GM18517 (cell line): ENCODE results near the gene MT1X.

Source experiments
- ATAC-seq: cut with Tn5 transposase; IDR thresholded peaks from one replicate; pipeline ENCODE4 v1.9.1; 2021; ENCODE audit warnings: mild to moderate bottlenecking, moderate library complexity; ENCODE audit not compliant: unreplicated experiment

MT1X gene

DNA sequence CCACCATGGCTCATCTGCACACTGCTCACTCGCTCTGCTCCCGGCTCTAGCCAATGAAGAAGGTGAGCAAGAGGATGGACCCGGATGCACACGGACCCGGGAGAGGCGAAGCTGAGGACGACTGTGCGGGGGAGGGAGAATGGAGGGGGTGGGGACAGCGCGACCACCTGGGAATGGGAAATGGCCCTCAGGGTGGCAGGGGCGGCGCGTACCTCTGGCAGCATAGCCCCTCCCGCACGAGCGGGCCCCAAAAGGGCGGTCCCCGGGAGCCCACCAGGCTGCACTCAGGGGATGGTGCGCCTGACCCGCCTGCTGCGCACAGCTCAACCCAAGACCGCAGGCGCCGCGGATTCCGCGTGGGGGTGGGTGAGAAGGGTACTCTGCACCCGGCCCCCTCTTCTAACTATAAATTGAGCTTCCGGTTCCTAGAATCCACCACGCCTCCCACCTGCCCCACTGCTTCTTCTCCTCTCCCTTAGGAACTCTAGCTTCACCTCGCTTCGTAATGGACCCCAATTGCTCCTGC is 6.5 kb upstream of the MT1X start:
- ATAC-seq, result no peak

DNA sequence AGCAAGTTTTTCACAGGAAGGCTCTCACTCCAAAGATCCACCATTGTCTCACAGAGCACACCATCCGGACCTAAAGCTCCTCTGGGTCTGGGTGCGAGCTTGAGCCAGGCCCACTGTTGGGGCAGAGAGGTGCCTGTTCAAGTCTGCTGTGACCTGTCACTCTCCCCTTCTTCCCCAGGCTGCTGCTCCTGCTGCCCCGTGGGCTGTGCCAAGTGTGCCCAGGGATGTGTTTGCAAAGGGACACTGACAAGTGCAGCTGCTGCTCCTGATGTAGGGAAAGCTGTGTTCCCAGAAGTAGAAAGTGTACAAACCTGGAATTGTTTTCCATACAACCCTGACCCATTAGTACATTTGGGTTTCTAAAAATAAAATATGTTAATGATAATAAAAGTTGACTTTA is 4.8 kb upstream of the MT1X start:
- ATAC-seq, result no peak

DNA sequence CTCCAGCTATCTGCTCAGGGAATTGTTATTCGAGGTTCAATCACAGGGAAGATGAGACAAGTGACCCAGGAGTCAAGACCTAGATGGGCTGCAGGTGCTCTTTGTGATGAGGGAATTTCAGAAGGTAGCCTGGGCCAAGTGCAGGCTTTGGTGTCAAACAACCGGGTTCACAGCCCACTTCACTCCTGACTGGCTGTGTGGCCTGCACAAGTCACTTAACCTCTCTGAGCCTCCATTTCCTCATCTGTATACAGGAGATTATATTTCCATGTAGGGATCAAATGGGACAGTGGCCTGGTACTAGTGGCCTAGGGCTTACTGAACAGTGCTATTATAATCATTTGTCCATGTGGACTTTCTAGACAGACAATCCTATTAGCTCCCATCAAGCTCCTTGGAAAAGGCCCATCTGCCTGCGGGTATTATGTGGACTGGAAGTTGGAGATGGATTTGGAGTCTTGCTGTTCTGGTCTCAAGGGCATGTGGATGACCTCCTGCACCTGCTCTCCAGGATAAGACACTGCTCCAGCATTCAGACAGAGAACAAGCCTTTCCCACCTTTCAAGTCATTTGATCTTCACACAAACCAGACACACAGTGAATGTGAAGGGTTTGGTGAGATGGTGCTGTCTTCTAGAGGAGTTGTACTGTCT is 3.1 kb upstream of the MT1X start:
- ATAC-seq, result no peak

DNA sequence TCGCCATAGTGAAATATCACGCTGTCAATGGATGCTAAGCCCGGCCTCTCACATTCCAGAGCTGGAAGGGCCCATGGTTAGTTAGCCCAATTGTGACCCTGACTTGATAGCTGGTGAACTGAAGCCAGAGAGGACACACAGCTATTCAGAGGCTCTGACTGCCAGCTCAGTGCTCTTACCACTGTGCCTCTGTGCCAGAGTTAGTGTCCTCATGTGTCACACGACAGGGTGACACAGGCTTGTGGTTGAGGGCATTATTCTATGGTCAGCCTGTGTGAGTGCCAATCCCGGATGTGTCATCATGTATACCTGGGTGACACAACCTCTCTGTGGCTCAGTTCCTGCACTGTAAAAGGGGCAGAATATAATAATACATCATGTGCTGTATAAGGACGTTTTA is 2.5 kb upstream of the MT1X start:
- ATAC-seq, result no peak

DNA sequence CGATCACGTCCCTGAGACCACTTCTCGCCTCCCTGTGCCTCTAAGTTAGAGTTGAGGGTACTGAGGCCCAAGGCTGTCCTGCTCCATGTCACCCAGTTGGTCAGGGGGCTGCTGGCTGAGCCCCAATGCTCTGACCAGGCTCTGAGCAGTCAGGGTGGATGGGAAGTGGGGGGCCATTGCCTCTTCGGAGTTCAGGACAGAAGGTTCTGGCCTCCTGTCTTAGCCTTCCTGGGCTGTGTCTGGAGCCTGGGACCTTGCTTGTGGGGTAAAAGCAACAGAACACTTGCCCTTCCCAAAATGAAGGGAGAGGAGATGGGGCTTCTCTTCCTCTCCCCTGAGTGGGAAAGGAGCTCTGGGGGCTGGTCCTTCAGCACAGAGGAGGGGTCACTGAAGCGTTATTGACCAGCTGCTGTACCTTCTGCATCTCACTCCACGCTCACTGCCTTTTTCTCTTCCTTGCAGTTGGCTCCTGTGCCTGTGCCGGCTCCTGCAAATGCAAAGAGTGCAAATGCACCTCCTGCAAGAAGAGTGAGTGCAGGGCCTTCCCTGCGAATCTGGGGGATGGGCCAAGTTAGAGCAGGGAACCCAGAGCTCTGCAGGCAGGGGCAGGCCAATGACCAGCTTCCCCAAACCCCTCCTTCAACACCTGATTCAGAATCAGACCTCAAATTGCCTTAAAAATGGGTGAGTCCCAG is 580 bp downstream of the MT1X start:
- ATAC-seq, result no peak

DNA sequence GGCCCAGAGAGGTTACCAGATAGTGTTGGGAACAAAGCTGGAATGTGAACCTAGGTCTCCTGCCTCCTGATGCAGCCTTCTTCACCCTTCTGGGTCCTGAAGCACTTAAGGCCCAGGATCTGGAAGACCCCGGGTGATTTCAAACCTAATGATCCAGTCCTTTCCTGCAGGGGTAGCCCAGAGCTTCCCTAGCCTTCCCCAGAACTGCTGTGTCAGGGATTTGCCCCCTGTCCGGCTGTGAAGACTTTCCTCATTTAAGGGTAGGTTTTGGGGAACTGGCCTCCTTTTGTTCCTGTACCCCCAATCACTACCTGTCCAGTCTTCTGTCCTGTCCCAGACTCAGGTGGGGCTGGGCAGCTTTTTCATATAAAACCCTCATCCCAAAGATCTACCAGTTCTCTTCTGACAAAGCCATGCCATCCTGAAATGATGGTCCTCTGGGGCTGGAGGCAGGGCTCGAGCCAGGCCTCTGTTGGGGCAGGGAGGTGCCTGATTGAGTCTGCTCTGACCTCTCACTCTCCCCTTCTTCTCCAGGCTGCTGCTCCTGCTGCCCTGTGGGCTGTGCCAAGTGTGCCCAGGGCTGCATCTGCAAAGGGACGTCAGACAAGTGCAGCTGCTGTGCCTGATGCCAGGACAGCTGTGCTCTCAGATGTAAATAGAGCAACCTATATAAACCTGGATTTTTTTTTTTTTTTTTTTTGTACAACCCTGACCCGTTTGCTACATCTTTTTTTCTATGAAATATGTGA is 1.3 kb downstream of the MT1X start:
- ATAC-seq, result no peak

DNA sequence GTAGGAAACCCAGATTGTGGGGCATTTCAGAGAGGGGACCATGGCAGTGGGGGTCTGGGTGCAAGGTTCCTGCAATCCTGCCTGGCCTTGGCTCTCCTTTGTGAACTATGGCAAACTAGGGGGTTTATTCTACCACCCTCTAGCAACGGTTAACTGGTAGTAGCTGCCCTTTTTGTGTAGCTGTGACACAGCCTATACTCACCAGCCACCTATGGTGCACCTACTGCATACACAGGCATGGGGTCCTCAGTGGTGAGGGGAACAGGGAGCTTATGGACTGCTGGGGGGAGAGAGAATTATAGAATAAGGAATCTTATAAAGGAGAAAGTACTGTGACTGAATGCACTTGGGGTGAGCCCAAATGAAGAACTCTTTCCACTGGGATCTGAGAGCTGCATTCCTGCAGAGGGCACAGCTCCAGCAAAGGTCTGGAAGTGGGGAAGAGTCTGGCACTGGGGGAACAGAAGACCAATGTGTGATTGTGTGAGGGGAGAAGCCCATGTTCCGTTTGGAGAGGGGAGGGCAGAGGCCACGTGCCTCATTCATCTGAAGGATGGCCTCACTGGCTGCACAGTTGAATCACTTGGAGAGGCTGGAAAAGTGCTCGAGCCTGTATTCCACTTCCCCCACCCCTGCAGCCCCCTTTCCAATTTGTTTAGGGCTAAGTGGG is 2.1 kb downstream of the MT1X start:
- ATAC-seq, result no peak

DNA sequence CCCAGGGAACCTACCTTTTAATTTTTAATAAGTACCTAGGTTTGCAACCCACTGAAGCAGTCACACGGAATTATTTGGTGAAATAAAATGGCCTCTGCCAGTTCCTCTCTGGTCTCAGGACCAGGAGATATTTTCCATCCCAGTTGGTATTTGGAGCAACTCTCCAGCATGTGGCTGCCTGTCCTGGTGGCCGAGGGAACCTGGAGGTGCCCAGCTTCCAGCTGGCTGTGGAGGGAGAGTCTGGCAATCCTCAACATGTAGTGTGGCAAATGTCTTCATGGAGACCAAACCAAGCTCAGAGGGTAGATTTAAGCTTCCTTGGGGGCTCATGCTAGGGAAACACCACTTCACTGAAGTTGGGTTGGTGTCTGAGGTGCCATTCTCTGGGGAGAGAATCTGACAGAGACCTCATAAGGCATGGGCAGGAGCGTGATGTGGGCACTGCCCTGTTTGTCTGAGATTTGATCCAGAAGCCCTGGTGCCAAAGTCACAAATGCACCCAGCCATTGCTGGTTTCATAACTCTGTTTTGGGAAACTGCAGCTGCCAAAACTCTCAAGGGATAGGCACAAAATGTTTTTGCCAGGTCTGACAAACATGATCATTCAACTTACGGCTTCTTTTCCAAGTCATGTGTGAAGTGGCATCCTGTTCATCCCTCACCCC is 2.8 kb downstream of the MT1X start:
- no peak for ATAC-seq

DNA sequence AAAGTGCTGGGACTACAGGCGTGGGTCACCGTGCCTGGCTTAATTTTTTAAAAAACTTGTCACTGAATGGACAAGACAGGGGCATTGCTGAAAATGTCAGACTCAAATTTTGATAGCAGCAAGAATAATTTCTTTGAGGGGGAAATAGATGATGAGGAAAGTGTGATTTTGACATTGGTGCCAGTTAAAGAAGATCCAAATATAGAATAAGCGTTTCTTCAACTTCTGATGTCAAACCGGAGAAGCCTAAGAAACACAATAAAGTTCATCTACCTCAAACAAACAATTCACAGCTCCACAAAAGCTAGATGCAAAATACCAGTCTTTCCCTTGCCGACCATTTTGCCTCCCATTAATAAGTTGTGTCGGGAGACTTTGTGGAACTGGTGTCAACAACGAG is 4.5 kb downstream of the MT1X start:
- no peak for ATAC-seq

DNA sequence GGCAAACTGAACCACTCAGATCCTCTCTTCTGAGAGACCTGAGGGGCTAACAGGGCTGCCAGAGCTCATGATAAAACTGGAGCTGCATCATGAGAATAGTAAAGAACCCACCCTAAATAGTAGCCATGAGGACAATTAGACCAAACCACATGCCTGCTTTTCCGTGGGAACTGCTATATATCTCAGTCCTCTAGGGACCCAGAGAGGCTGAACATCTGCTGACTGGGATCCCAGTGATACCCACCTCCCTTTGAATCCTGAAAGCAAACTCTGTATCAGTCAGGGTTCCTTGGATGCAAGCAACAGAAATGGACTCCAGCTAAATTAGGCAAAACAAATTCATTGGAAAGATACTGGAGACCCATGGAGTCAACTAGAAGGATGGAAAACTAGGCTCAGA is 6.5 kb downstream of the MT1X start:
- ATAC-seq, result no peak

DNA sequence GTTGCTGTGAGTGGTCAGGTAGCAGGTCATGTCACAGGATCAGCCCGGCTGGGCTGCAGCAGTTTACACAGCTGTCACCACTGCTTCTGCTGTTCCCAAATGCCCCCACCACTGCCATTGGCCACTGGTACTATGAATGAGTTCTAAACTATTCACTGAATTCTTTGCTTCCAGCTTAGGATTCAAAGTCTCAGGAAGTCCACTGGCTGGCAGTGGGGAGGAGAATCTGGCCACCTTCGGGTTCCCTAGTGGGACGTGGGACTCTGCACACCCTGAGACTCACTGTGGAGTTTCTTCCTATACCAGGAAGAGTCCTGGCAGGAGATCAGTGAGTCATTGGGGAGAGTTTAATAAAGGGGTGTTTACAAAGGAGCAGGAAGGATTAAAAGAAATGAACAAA is 6.9 kb downstream of the MT1X start:
- no peak for ATAC-seq

DNA sequence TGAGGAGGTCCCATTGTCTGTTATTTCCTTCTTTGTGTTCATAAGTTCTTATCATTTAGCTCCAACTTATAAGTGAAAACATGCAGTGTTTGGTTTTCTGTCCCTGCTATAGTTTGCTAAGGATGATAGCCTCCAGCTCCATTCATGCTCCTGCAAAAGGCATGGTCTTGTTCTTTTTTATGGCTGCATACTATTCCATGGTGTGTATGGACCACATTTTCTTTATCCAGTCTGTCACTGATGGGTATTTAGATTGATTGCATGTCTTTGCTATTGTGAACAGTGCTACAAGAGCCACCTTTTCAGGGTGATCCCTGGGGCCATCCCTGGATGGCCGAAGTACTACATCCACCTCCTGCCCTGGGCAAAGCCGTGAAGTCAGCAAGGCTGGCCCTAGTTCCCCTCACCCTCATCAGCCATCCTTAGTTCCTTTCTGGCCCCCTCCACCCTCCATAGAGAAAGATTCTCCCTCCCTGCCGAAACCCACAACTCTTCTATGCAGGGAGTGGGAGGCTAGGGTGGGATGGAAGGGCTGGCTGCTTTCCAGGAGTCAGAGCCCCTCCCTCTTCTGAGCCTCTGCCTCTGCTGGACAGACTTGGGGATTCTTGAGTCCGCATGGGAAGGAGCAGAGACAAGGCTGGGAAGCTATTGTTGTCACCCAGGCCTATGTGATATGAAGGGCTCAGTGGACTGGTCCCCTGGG is 8.3 kb downstream of the MT1X start:
- ATAC-seq, result no peak

DNA sequence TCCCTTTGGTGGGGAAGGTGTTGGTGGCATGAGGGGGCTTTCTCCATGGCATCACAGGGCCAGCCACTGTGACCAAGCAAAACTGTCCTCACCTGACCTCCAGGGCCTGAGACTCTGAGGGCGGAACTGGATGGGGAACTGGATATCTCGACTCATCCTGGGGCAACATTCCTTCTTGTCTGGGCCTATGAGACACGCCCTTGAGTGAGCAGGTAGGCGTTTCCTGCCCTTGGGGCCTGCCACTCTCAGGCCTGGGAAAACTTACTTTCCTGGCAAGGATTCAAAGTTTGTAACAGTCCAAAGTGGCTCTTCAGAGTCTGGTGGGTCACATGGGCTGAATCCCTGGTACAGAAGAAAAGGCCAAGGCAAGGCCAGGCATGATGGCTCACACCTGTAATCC is 9.6 kb downstream of the MT1X start:
- ATAC-seq, result no peak

DNA sequence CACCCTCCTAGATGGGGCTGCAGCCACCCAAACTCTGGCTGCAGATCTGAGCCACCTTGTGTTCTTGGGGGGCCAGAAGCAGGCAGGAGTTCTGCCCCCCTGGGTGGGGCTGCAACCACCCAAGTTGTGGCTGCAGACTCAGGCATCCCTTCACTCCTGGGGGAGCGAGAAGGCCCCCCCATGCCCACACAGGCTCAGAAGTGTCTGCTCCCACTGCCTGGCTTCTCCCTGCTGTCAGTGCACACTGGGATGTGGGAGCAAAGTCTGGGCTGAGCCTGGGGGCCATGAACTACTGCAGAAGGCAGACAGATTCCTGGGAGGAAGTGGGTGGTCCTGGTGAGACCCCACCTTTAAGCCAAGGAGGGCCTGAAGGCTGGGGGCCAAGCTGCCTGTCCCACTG is 13.0 kb downstream of the MT1X start:
- ATAC-seq, result no peak

DNA sequence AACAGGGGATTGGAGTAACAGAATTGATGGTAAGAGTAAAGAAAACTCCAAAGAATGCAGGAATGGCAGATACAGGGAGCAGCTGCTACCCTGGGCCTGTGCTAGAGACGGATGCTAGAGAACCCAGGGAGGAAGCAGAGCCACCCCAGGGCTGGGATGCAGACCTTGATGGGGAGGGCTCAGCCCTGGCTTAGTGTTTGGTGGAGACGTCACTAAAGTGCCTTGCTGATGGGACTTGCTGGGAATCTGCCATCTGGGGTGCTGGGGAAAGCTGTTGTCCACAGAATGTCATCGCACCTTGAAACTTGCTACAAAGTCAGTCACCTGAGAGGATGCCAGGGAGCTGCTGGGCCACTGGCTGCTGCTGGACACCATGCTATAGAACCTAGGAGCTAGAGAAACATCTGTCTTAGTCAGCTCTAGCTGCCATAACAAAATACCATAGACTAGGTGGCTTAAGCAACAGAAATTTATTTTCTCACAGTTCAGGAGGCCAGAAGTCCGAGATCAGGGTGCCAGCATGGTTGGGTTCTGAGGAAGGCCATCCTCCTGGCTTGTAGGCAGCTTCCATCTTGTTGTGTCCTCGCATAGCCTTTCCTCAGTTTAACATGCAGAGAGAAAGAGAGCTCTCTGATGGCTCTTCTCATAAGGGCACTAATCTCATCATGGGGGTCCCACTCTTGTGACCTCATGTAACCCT is 15.3 kb downstream of the MT1X start:
- no peak for ATAC-seq

DNA sequence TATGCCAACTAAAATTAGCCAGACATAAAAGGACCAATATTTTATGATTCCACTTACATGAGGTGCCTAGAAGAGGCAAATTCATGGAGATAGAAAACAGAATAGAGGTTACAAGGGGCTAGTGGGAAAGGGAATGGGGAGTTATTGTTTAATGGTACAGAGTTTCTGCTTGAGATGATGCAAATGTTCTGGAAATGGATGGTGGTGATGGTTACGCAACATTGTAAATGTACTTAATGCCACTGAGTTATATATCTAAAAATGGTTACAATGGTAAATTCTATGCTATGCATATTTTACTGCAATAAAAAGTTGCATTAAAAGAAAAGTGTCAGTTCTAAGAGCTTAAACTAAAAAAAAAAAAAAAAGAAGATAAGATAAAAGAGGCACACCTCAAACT is 17.9 kb downstream of the MT1X start:
- no peak for ATAC-seq

DNA sequence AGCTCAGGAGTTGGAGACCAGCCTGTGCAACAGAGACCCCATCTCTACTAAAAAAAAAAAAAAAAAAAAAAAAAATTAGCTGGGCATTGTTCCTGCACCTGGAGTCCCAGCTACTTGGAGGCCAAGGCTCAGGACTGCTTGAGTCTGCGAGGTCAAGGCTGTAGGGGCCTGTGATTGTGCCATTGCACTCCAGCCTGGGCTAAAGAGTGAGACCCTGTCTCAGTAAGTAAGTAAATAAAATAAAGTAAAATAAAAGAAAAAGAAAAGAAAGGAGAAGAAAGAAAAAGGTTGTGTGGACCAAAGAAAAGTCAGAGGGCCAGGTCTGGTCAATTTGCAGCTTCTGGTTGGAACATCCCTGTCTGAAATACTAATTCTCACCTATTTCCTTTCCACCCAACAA is 18.4 kb downstream of the MT1X start:
- ATAC-seq, result no peak

DNA sequence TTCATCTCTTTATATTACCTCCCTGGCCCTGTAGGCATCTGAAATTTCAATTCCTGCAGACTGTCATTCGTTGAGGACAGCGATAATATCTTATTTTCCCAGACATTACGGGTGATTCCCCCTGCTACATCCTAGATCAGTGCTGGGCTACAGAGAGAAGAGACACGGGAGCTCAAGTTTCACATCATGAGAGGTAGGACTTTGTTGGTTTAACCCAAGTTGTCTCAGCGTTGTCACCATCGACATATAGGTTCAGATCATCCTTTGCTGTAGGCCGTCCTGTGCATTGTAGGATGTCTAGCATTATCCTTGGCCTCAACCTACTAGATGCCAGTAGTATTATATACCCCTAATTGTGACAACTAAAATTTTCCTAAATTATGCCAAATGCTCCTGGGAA is 19.3 kb downstream of the MT1X start:
- no peak for ATAC-seq

DNA sequence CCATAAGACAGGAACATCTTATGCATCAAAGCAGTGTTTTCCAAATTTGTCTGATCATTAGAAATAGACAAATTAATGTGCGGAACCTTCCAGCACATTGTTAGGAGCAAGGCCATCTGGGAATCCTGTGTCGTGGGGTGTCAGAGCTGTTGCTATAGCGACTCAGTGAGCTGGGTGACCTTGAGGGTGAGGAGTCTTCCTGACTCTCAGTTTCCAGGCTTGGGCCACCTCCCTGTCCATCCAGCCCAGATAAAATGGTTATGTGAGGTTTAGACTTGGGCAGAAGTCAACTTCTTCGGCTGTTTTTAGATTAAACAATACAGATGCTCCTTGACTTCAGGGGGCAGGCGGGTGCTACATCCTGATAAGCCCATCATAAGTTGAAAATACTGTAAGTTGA is 20.6 kb downstream of the MT1X start:
- no peak for ATAC-seq
